WTC11 (cell line): Measurements from ENCODE around the gene BLOC1S5.

ENCODE experiments used
- CBFB ChIP-seq: sonication (generic); formaldehyde crosslinking; IDR thresholded peaks from 2 replicates; pipeline ENCODE4 v1.8.1; 2022; ENCODE audit warnings: mild to moderate bottlenecking, low read depth, missing genetic modification reagents
- NR1H2 ChIP-seq: sonication (generic); formaldehyde crosslinking; IDR thresholded peaks from 2 replicates; pipeline ENCODE4 v1.9.0; 2021; ENCODE audit warnings: mild to moderate bottlenecking, moderate library complexity, missing genetic modification reagents
- RORB ChIP-seq: fragments of 250-450 bp; sonication (Bioruptor Pico); IDR thresholded peaks from 2 replicates; pipeline ENCODE4 v1.9.0; 2021; ENCODE audit warnings: mild to moderate bottlenecking
- USF1 ChIP-seq: sonication (generic); formaldehyde crosslinking; IDR thresholded peaks from 2 replicates; pipeline ENCODE4 v1.8.0; 2022; ENCODE audit warnings: mild to moderate bottlenecking, missing genetic modification reagents
- TF ChIP-seq, protein P1 (sequence below): sonication (generic); formaldehyde crosslinking; IDR thresholded peaks from 2 replicates; pipeline ENCODE4 v1.8.1; 2023; ENCODE audit warnings: mild to moderate bottlenecking, missing genetic modification reagents, moderate library complexity

DNA sequence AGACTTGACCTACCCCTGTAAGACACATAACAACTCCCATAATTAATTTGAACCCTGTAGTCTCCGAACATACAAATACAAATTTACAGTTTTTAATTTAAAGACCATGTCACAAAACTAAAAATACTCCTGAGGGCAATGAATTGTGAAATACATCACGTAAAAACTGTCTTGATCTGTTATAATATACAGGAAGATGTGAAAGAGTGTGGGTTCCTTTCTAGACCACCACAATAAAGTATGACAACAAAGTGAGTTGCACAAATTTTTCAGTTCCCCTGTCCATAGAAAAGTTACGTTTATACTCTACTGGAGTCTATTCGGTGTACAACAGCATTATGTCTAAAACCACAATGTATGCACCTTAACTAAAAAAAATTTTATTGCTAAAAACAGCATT lies 11.0 kb upstream of the BLOC1S5 start:
- TF ChIP-seq, protein P1, sequence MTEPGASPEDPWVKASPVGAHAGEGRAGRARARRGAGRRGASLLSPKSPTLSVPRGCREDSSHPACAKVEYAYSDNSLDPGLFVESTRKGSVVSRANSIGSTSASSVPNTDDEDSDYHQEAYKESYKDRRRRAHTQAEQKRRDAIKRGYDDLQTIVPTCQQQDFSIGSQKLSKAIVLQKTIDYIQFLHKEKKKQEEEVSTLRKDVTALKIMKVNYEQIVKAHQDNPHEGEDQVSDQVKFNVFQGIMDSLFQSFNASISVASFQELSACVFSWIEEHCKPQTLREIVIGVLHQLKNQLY (CRISPR knock-in tag): no peak
- TF ChIP-seq CBFB (no peak), RORB (CRISPR knock-in tag) (no peak), NR1H2 (CRISPR knock-in tag) (no peak), USF1 (no peak)
